NB4 (cell line): ENCODE measurements around the gene CCL22.

ENCODE experiments used
- CTCF ChIP-seq: IDR thresholded peaks from one replicate; pipeline ENCODE4 v1.5.1; 2012; ENCODE audit warnings: low read depth, low read length
- POLR2A ChIP-seq: IDR thresholded peaks from 2 replicates; pipeline ENCODE4 v1.6.1; 2011; ENCODE audit warnings: mild to moderate bottlenecking; ENCODE audit not compliant: insufficient read length; ENCODE audit errors: extremely low read depth

- TF ChIP-seq CTCF (no peak), POLR2A (no peak)
These were observed 38.2 kb downstream of the CCL22 start for GRCh38 chr16:57396786-57397185.
